Activated T-helper 1 cell treated with anti-CD3 and anti-CD28 coated beads, Interleukin-12 subunit alpha, Interleukin-12 subunit beta, Interleukin-2, Interleukin-4 antibody, amounts not matched to agents 30 ng/mL and 10 ng/mL and 1 ng/mL, durations not matched to agents 14 hours and 24 hours and 36 hours (primary cell): Measurements from ENCODE around the gene ETFB. TPM values are rescaled to one million over a fixed set of nuclear protein-coding genes. Genes with fewer than 3 reads are reported as not detected.

ENCODE experiments used
- DNase-seq: peaks from one replicate; pipeline ENCODE4 v3.0.0; 2021; ENCODE audit warnings: low spot score
- H3K27ac Mint-ChIP-seq: one replicate; pipeline ENCODE4 v1.8.0; 2021; ENCODE audit warnings: mild to moderate bottlenecking, mixed read lengths
- H3K27me3 Mint-ChIP-seq: one replicate; pipeline ENCODE4 v1.8.0; 2022; ENCODE audit warnings: mild to moderate bottlenecking, moderate library complexity, mixed read lengths; ENCODE audit not compliant: insufficient read depth
- H3K36me3 Mint-ChIP-seq: one replicate; pipeline ENCODE4 v1.8.0; 2021; ENCODE audit warnings: low read depth, mixed read lengths
- H3K4me1 Mint-ChIP-seq: one replicate; pipeline ENCODE4 v1.8.0; 2021; ENCODE audit warnings: low read depth, mixed read lengths
- H3K4me3 Mint-ChIP-seq: one replicate; pipeline ENCODE4 v1.8.0; 2021; ENCODE audit warnings: mild to moderate bottlenecking, moderate library complexity, mixed read lengths
- H3K9me3 Mint-ChIP-seq: one replicate; pipeline ENCODE4 v1.8.0; 2021; ENCODE audit warnings: mixed read lengths
- intact Hi-C: fragments of 100-400 bp; cut with micrococcal nuclease; formaldehyde crosslinking; loops from one replicate; pipeline ENCODE4 v1.15.1; 2024
- total RNA-seq: library from RNA; stranded (reverse); gene quantifications from 2 replicates; pipeline ENCODE4 v1.2.3, GENCODE V29; 2022

ETFB gene
- total RNA-seq, 1 donor from 2014 or later, result 180 TPM

GRCh38 chr19:51311351-51312257, 54.6 kb downstream of the ETFB start, which contains the start of gene IGLON5:
IGLON5 (plus strand) TSS chr19:51311644; CDS start chr19:51311848, 204 bp downstream.
- Mint-ChIP-seq H3K27me3 (peaks cover 23% of the 10 kb centered on the region), H3K9me3 (peaks cover 5% of the 10 kb centered on the region), H3K36me3 (no peaks in the 10 kb centered on the region), H3K4me1 (no peaks in the 10 kb centered on the region), H3K27ac (no peak within 1 kb of the TSS), H3K4me3 (no peak within 1 kb of the TSS)
- no peak for DNase-seq
- intact Hi-C loops, result no loop called here

DNA sequence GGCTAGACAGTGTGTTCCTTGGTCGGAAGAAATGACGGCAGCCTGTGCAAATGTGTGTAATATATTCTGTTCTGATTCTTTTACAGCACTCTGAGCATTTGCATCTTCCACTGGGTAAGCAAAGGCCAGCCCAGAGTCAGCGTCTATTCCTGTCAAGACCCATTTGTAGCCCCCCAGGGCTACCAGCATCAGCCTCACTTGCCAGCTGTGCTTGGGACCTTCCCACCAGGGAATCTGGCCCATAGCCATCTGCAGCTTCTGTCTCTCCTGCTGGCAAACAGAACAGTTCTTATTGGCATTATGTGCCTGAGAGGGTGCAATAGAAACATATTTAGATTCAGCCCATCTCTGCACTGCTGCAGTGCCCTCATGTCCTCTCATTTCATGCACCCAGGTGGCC, 60.7 kb downstream of the ETFB start:
- H3K4me1 Mint-ChIP-seq, result no peaks in the 10 kb centered on the region
- H3K9me3 Mint-ChIP-seq, result peaks cover 8% of the 10 kb centered on the region
- no peak for DNase-seq
- H3K4me3 Mint-ChIP-seq, result no peak overlapping the region
- no peaks in the 10 kb centered on the region for H3K36me3 Mint-ChIP-seq
- no peak overlapping the region for H3K27ac Mint-ChIP-seq
- peaks cover 6% of the 10 kb centered on the region for H3K27me3 Mint-ChIP-seq
- intact Hi-C loops, result no loop called here

DNA sequence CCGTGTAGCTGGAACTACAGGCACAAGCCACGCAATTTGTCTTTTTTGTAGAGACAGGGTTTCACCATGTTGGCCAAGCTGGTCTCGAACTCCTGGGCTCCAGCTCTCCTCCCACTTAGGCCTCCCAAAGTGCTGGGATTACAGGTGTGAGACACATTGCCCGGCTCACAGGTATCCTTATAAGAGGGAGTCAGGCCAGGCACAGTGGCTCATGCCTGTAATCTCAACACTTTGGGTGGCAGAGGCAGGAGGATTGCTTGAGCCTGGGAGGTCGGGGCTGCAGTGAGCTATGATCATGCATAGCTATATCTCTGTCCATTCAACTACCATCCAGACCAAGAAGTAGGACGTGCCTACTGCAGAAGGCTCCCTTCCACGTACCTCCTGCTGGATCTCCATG, 64.9 kb downstream of the ETFB start:
- no peak overlapping the region for H3K4me3 Mint-ChIP-seq
- peaks cover 4% of the 10 kb centered on the region for H3K27me3 Mint-ChIP-seq
- peaks cover 4% of the 10 kb centered on the region for H3K9me3 Mint-ChIP-seq
- no peak overlapping the region for H3K27ac Mint-ChIP-seq
- no peaks in the 10 kb centered on the region for H3K4me1 Mint-ChIP-seq
- no peak for DNase-seq
- H3K36me3 Mint-ChIP-seq, result no peaks in the 10 kb centered on the region
- intact Hi-C loops, result no loop called here

- Mint-ChIP-seq H3K27ac (no peak overlapping the region), H3K36me3 (no peaks in the 10 kb centered on the region), H3K4me3 (no peak overlapping the region), H3K9me3 (no peaks in the 10 kb centered on the region), H3K27me3 (peaks cover 4% of the 10 kb centered on the region), H3K4me1 (no peaks in the 10 kb centered on the region)
- intact Hi-C loops, result no loop called here
- no peak for DNase-seq
Observed at GRCh38 chr19:51297406-51297805, 68.8 kb downstream of the ETFB start.

- intact Hi-C loops, result no loop called here
- Mint-ChIP-seq H3K36me3 (no peaks in the 10 kb centered on the region), H3K4me3 (no peak overlapping the region), H3K27me3 (peaks cover 4% of the 10 kb centered on the region), H3K27ac (no peak overlapping the region), H3K9me3 (no peaks in the 10 kb centered on the region), H3K4me1 (no peaks in the 10 kb centered on the region)
- DNase-seq, result no peak
Observed at GRCh38 chr19:51296336-51297093, 69.7 kb downstream of the ETFB start.

DNA sequence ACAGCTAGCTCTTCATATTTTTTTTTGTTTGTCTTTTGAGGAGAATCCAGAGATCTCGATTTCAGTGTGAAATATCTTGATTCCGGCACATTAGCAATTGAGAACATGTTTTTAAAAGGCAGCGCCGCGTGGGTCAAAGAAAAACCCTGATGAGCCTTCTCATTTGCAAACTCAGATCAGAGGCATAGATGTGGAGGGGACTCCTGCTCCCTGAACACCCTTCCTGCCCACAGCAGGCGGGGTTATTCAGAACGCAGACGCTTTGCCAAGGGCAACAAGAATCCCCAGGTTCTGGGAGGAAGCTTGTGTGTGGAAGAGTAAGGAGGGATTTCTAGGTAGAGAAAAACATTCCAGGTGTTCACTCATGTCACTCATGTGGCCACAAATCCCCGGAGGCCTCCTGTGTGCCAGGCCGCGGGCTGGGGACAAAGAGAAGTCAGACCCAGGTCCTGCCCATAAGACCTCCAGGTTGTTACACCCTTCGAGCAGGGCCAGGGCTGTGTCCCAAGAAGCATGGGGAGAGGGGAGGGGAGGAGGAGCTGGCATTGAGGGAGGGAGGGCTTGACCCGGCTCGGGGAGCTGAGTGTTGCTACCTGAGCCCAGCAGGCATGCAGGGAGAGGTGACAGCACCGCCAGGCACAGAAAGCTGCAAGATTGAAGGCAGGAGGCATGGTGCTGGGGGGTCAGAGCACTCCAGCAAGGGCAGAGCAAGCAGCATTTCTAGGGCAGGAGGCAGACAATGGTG, 70.6 kb downstream of the ETFB start:
- intact Hi-C loops, result no loop called here
- H3K9me3 Mint-ChIP-seq, result no peaks in the 10 kb centered on the region
- H3K36me3 Mint-ChIP-seq, result no peaks in the 10 kb centered on the region
- DNase-seq, result no peak
- H3K4me3 Mint-ChIP-seq, result no peak overlapping the region
- no peak overlapping the region for H3K27ac Mint-ChIP-seq
- peaks cover 4% of the 10 kb centered on the region for H3K27me3 Mint-ChIP-seq
- H3K4me1 Mint-ChIP-seq, result no peaks in the 10 kb centered on the region

Other genes with a start within 250 kb of the ETFB start
- gene SIGLEC9, start 241.5 kb downstream of the ETFB start, total RNA-seq, result 0.29 and 0.42 TPM in 2 replicates
- gene SIGLEC7, start 224.1 kb downstream of the ETFB start, total RNA-seq, result not detected in 2 replicates
- gene CD33, start 141.3 kb downstream of the ETFB start, total RNA-seq, result 6.3 and 6.8 TPM in 2 replicates
- gene SIGLECL1, start 115.3 kb downstream of the ETFB start, total RNA-seq, result not detected in 2 replicates
- 1.2 and 1.3 TPM in 2 replicates for gene IGLON5, start 54.7 kb downstream of the ETFB start, total RNA-seq
- 5.6 and 6.0 TPM in 2 replicates for gene VSIG10L, start 24.2 kb downstream of the ETFB start, total RNA-seq
- gene CLDND2, start 2.6 kb upstream of the ETFB start, total RNA-seq, result 16.2 and 23.2 TPM in 2 replicates
- gene NKG7, start 6.3 kb upstream of the ETFB start, total RNA-seq, result 376 and 393 TPM in 2 replicates
- not detected in 2 replicates for gene LIM2, start 21.6 kb upstream of the ETFB start, total RNA-seq
- gene C19orf84, start 24.2 kb upstream of the ETFB start, total RNA-seq, result 0.15 and 0.18 TPM in 2 replicates
- gene SIGLEC10, start 51.3 kb upstream of the ETFB start, total RNA-seq, result 2.5 and 3.7 TPM in 2 replicates
- 0.10 and 0.13 TPM in 2 replicates for gene SIGLEC8, start 92.1 kb upstream of the ETFB start, total RNA-seq
- gene CEACAM18, start 112.2 kb upstream of the ETFB start, total RNA-seq, result not detected in 2 replicates
- gene SIGLEC12, start 135.4 kb upstream of the ETFB start, total RNA-seq, result 0.52 and 0.54 TPM in 2 replicates
- 0.98 and 1.6 TPM in 2 replicates for gene SIGLEC6, start 165.3 kb upstream of the ETFB start, total RNA-seq
- gene ZNF175, start 204.9 kb upstream of the ETFB start, total RNA-seq, result 7.9 and 8.4 TPM in 2 replicates